ENCODE data around the gene MYH7B. TPM values are rescaled to one million over a fixed set of nuclear protein-coding genes. Genes with fewer than 3 reads are reported as not detected.

Gene MYH7B
- total RNA-seq, 1 experiment from 2014 or later: 1.0 TPM

- no peaks in the 10 kb centered on the region for H3K36me3 ChIP-seq (ENCODE audit: low read depth)
- POLR2A ChIA-PET (ENCODE audit: unreplicated experiment): interaction anchor here (0.5 to 0.7 kb wide), 3 partner anchors 28 to 335 kb away, joined by 3 to 7 read pairs (median 4); no protein-coding TSS in a partner anchor
- intact Hi-C loops (cut with micrococcal nuclease; ENCODE audit: unreplicated experiment): loop anchor here (10.0 kb wide), 1 partner anchor 108 kb away; the partner anchor contains the start of genes ACSS2 and GGT7
- no peaks in the 10 kb centered on the region for H3K79me2 ChIP-seq (ENCODE audit: low read depth)
- no peak for DNase-seq
- no peak for TF ChIP-seq CTCF (conservative IDR thresholded peaks at IDR 0.05)
- TF ChIP-seq EZH2 (IDR thresholded peaks at IDR 0.05; ENCODE audit: low read depth): no peak
- H3K27me3 ChIP-seq (ENCODE audit: insufficient read depth, low read depth): no peaks in the 10 kb centered on the region
- no peak overlapping the region for H3K4me2 ChIP-seq
- H2AFZ ChIP-seq: no peak overlapping the region
- H3K4me3 ChIP-seq: no peak overlapping the region
- no peaks in the 10 kb centered on the region for H3K9me2 ChIP-seq (ENCODE audit: insufficient read depth)
- H3K9me3 ChIP-seq (ENCODE audit: insufficient read depth, low read depth): no peaks in the 10 kb centered on the region
- no TSS peak for BruUV-seq (replicated peaks)
- peaks cover 18% of the 10 kb centered on the region for H3K4me1 ChIP-seq (replicated peaks; ENCODE audit: insufficient read depth)
- peaks cover 4% of the 10 kb centered on the region; the same call in 1 of the 2 replicates for H3F3A ChIP-seq (ENCODE audit: insufficient read depth, low read depth)
- H3K27ac ChIP-seq: no peak overlapping the region
- H4K20me1 ChIP-seq (ENCODE audit: insufficient read depth): no peaks in the 10 kb centered on the region
- CTCF ChIA-PET: no interaction called here
These were observed 27.6 kb downstream of the MYH7B start for GRCh38 chr20:34983089-34983820.

GRCh38 chr20:34983995-34984735, 28.5 kb downstream of the MYH7B start:
- no peaks in the 10 kb centered on the region for H3K27me3 ChIP-seq (ENCODE audit: insufficient read depth, low read depth)
- intact Hi-C loops (cut with micrococcal nuclease; ENCODE audit: unreplicated experiment): loop anchor here (10.0 kb wide), 1 partner anchor 109 kb away; the partner anchor contains the start of genes ACSS2 and GGT7
- H2AFZ ChIP-seq: no peak overlapping the region
- peak overlapping the region; percentile 46 for H3K4me2 ChIP-seq
- no peak for TF ChIP-seq CTCF (conservative IDR thresholded peaks at IDR 0.05)
- no peak for TF ChIP-seq EZH2 (IDR thresholded peaks at IDR 0.05; ENCODE audit: low read depth)
- no peak overlapping the region for H3K4me3 ChIP-seq
- CTCF ChIA-PET: no interaction called here
- H4K20me1 ChIP-seq (ENCODE audit: insufficient read depth): no peaks in the 10 kb centered on the region
- no peaks in the 10 kb centered on the region for H3K9me2 ChIP-seq (ENCODE audit: insufficient read depth)
- peaks cover 10% of the 10 kb centered on the region; the same call in 1 of the 2 replicates for H3F3A ChIP-seq (ENCODE audit: insufficient read depth, low read depth)
- peak in 1 of 2 experiments; percentile 40 for DNase-seq
- H3K36me3 ChIP-seq (ENCODE audit: low read depth): no peaks in the 10 kb centered on the region
- H3K4me1 ChIP-seq (replicated peaks; ENCODE audit: insufficient read depth): peaks cover 18% of the 10 kb centered on the region
- BruUV-seq (replicated peaks): no TSS peak
- POLR2A ChIA-PET (ENCODE audit: unreplicated experiment): interaction anchor here (0.5 to 0.6 kb wide), 4 partner anchors 34 to 334 kb away, joined by 3 to 9 read pairs (median 5); no protein-coding TSS in a partner anchor
- no peak overlapping the region for H3K27ac ChIP-seq
- no peaks in the 10 kb centered on the region for H3K9me3 ChIP-seq (ENCODE audit: insufficient read depth, low read depth)
- H3K79me2 ChIP-seq (ENCODE audit: low read depth): no peaks in the 10 kb centered on the region

- no peaks in the 10 kb centered on the region for H4K20me1 ChIP-seq (ENCODE audit: insufficient read depth)
- no peaks in the 10 kb centered on the region for H3K27me3 ChIP-seq (ENCODE audit: insufficient read depth, low read depth)
- H3K4me1 ChIP-seq (replicated peaks; ENCODE audit: insufficient read depth): peaks cover 18% of the 10 kb centered on the region
- H3K4me3 ChIP-seq: no peak overlapping the region
- H3K36me3 ChIP-seq (ENCODE audit: low read depth): no peaks in the 10 kb centered on the region
- CTCF ChIA-PET: no interaction called here
- H3K9me2 ChIP-seq (ENCODE audit: insufficient read depth): no peaks in the 10 kb centered on the region
- peak overlapping the region; percentile 46 for H3K4me2 ChIP-seq
- H2AFZ ChIP-seq: no peak overlapping the region
- no peaks in the 10 kb centered on the region for H3K79me2 ChIP-seq (ENCODE audit: low read depth)
- intact Hi-C loops (cut with micrococcal nuclease; ENCODE audit: unreplicated experiment): loop anchor here (10.0 kb wide), 1 partner anchor 110 kb away; the partner anchor contains the start of genes ACSS2 and GGT7
- POLR2A ChIA-PET (ENCODE audit: unreplicated experiment): interaction anchor here (0.6 kb wide), 2 partner anchors 34 to 323 kb away, joined by 3 to 9 read pairs; no protein-coding TSS in a partner anchor
- BruUV-seq (replicated peaks): no TSS peak
- TF ChIP-seq CTCF (conservative IDR thresholded peaks at IDR 0.05) (0 out of 2 replicates have a peak, but pooled peaks have one; percentile 27), EZH2 (IDR thresholded peaks at IDR 0.05; ENCODE audit: low read depth) (no peak)
- H3K9me3 ChIP-seq (ENCODE audit: insufficient read depth, low read depth): no peaks in the 10 kb centered on the region
- no peak overlapping the region for H3K27ac ChIP-seq
- peak; percentile 48 to 49 for DNase-seq
- peaks cover 13% of the 10 kb centered on the region; the same call in 1 of the 2 replicates for H3F3A ChIP-seq (ENCODE audit: insufficient read depth, low read depth)
These were observed 29.1 kb downstream of the MYH7B start for GRCh38 chr20:34984756-34985261.
